HG02870 (cell line): Measurements from ENCODE around the gene CNTFR.

ENCODE experiments used
- ATAC-seq: cut with Tn5 transposase; IDR thresholded peaks from one replicate; pipeline ENCODE4 v1.9.1; 2021; ENCODE audit warnings: mild to moderate bottlenecking, moderate library complexity; ENCODE audit not compliant: unreplicated experiment

Gene CNTFR

DNA sequence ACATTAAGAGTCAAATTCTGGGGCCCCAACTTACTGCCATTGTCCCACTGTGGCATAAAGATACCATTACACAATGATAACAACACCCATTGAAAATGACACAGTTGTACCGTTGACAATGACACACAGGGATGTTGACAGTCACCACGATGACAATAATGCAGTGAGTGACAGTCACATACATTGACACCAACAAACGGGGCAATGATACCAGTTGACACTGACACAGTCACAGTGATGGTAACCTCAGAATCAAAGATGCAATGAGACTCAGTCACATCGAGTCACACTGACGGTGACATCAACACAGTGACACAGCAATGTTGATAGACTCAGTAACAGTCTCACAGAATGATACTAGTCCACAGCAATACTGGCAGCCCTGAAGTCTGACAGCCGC is 16.9 kb downstream of the CNTFR start:
- ATAC-seq: no peak

DNA sequence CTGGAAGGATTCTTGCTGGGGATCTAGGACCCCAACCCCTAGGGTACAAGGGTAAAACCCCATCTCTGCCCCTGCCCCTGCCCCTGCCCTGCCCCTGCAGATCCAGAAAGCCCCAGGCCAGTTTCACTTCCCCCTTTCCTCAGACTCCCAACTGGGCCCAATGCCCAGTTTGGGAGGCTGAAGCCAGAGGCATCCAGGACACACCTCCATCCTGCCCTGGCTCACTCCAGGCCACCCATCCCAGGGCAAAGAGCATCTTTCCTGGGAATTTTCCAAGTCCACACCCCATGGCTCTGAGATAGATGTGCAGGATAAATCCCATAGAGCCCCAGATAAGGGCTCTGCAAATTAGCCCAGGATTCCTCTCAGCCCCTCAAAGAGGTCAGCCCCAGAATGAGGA is 17.4 kb downstream of the CNTFR start:
- no peak for ATAC-seq

DNA sequence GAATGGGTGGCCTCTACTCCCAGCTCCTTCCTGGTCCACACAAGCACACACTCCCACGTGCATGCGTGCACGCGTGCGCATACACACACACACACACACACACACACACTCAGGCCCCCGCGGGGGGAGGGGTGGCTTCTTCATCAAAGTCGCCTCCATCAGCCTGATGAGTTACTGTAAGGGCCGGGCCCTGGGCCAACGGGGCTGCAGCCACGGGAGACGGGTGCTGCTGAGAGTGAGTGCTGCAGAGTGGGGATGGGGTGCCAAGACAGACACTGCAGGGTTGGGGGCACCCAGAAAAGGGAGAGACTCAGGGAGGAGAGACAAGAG is 18.1 kb downstream of the CNTFR start:
- no peak for ATAC-seq

DNA sequence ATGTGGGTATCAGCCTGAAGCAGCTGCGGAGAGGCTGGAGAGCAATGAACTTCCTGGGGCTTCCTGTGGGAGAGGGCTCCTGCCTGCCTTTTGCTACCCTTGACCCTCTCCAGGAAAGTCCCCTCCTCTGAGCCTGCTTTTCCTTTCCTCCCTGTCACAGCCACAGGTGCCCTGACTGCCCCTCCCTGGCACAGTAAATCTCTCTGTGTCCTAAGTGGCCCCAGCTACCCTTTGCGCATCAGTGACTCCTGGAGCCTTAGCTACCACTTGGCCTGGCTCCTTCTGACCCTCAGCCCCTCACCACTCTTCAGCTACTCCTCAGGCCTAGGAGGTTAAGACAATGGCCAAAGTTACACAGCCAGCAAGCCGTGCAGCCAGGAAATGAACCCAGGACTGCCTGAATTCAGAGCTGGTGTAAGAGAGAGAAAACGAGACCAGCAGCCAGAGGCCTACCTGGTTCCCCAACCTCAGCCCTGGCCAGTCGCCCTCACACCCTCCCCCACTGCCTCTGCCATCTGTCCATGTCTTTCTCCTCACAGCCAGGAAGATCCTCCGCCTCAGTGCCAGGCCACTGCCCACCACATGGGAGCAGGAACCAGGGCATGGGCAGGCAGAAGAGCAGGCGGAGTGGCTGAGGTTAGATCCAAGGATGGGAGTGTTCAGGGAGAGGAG is 18.6 kb downstream of the CNTFR start:
- ATAC-seq: no peak

DNA sequence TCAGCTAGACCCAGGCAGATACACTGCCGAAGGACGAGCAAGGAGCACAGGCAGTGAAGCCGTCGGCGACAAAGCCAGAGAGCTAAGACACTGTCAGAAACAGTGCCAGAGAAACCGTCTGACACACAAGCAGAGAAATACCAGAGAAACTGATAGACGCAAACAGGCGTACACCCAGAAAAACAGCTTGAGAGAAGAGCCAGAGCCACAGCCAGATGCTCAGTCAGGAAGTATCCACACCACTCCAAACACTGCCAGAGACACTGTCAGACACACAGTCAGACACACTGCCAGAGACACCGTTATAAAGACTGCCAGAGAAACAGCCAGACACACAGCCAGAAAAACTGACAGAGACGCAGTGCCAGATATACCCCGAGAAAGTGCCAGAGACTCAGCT is 19.1 kb downstream of the CNTFR start:
- no peak for ATAC-seq

- no peak for ATAC-seq
These were observed 20.8 kb downstream of the CNTFR start for GRCh38 chr9:34568774-34569173.

- ATAC-seq: no peak
These were observed 21.4 kb downstream of the CNTFR start for GRCh38 chr9:34568133-34568532.

- ATAC-seq: no peak
These were observed 22.6 kb downstream of the CNTFR start for GRCh38 chr9:34566972-34567371.

GRCh38 chr9:34566322-34566721 is 23.2 kb downstream of the CNTFR start:
- ATAC-seq: no peak

DNA sequence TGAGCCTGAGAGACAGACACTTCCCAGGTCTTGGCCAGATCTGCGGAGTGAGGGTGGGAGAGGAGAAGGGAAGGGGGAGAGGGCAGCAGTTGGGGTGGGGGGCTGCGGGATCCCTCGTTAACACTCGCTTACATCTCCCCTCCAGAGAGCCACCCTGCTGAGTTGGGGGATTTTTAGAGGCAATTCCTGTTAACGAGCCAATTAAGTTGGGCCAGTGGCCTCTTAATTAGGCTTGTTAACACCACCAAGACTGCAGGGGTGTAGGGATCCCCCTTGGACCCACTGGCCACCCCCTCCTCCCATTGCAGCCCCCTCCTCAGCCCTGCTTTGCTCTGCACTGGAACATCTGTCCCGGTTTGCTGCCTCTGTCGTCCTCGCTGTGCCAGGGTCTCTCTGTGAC is 23.7 kb downstream of the CNTFR start:
- ATAC-seq: no peak

DNA sequence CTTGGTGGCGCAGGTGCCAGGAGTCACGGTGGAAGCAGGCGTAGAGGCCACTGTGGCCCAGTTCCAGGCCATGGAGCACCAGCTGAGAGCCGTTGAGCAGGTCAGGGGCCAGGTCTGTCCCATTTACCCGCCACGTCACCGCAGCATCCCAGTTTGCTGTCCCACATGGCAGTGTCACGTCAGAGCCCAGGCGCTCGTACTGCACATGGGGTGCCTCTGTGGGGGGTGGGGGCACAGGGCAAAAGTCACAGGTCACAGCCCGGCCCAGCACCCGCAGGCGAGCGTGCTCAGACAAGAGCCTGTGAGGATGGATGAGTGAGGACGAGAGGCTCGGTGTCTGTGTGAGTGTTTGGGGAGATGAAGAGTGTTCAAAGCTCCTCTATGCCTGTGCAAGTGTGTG is 24.9 kb downstream of the CNTFR start:
- no peak for ATAC-seq

DNA sequence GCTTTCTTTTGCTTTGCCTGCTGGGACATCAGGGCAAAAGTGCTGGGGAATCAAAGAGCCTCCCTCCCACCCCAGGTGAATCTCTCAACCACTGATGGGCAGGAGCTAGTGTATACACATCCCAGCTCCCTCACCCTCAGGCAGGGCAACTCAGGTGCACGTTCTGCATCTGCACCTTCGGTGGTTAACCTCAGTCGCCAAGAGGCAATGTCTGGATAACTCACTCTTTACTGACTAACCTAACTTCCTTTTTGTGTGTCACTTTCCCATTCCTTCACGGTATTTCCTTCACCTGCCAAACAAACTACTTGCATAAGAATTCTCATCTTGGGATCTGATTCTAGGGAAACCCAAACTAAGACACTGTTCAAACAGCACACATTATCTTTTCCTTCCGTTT is 26.3 kb downstream of the CNTFR start:
- ATAC-seq: no peak

DNA sequence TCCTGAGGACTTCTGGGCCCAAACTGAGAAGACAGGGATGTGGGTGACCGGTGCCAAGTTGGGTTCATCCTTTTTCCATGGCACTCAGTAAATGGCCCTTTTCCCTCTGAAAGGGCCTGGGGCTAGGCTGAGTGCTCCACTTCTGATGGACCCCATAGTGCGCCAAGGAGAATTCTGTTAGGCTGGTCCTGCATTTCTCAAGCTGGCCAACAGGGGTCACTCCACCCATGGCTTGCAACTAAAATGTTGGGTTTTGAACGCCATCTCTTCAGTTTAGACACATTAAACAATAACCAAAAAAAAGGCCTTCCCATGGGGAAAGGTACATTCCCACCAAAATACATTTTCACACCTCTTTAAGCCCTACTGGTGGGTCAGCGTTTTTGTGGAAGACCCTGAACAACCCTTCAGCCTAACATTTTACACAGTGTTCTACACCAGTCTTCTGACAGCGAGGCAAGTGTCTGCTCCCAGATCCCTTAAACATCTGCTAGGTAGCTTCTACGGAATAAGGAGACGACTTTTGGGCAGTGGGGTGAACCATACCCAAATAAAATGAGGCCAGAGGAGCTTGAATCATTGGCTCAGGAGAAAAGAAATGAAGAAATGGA is 27.3 kb downstream of the CNTFR start:
- no peak for ATAC-seq

- no peak for ATAC-seq
These were observed 28.8 kb downstream of the CNTFR start for GRCh38 chr9:34560599-34561214.

DNA sequence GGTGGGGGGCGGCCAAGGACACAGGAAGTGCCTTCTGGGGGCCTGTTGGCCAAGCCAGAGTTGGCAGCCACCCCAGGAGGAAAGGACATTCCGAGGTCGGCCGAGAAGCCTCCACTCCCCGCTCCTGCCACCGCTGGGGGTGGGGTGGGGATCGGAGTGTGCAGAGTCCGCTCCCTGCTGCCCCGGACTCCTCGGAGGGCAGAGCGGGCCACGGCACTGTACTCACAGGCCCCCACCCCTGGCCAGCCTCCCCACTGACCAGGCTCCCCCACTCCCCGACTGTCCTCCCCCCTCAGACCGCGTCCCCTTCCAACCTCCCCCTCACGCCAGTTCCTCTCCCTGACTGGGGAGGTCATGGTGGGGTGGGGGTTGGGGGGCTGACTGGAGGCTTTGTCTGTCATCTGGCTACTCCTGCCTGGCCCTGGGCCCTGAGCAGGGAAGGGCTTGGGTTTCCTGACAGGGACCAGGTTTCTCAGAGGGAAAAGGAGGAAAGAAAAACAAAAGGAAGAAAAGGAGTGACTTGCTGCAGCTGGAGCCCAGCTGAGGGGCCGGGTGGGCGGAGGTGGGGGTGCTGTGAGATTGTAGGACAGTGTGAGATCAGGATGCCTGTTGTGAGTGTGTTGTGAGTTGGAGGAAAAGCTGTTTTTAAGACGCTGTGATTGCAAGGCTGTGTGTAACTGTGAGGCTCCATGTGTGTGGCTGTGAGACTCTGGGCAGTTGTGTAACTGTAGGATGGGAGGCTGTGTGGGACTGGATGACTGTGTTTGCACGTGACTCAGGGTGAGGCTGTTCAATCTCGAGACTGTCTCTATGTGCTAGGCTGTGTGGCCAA is 29.7 kb downstream of the CNTFR start:
- no peak for ATAC-seq

DNA sequence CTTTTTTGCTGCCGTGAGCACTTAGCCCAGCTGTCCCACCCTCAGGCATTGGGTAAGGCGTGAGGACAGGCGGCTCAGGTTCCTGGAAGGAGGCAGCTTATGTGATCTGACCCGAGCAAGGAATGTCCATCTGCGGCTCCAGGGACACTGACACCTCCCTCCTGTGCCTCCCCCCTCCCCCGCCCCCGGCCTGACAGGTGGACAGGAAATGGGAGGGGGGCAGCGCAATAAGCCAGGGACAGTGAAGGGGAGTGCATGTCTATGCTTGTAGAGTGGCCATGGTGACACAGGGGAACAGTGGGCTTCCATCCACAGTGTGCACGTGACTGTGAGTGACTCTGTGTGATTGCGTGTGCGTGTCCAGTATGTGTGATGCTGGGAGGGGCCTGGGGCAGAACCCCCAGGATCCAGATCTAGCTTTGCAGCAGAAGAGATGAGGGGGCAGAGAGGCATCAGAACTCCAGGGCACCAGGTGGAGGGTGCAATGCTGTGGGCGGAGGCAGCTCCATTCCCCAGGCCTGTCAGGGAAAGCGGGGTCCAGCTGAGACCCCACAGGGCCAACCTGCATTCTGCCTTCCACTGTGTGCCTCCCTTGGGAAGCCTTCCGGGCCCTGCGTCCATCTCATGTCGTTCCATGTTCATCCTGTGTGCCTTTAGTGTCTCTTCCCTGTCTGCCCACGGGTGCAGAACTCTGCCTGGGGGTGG is 30.5 kb downstream of the CNTFR start:
- no peak for ATAC-seq

DNA sequence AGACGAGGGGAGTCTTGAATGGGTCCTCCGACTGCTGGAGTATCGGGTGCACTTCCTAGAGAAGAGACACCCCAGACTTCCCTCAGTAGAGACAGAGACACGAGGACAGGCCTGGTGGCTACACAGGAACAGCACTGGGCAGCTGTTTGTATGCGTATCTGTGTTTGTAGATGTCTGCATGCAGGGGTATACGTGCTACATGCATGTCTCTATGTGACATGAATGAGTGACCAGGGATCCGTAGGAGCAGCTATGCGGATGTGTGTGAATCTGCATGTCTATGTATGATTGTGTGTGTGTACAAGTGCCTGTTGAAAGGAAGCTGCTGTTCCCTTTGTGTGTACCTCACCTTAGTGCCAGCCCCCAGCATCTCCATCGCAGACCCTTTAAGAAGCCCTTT is 31.2 kb downstream of the CNTFR start:
- no peak for ATAC-seq

DNA sequence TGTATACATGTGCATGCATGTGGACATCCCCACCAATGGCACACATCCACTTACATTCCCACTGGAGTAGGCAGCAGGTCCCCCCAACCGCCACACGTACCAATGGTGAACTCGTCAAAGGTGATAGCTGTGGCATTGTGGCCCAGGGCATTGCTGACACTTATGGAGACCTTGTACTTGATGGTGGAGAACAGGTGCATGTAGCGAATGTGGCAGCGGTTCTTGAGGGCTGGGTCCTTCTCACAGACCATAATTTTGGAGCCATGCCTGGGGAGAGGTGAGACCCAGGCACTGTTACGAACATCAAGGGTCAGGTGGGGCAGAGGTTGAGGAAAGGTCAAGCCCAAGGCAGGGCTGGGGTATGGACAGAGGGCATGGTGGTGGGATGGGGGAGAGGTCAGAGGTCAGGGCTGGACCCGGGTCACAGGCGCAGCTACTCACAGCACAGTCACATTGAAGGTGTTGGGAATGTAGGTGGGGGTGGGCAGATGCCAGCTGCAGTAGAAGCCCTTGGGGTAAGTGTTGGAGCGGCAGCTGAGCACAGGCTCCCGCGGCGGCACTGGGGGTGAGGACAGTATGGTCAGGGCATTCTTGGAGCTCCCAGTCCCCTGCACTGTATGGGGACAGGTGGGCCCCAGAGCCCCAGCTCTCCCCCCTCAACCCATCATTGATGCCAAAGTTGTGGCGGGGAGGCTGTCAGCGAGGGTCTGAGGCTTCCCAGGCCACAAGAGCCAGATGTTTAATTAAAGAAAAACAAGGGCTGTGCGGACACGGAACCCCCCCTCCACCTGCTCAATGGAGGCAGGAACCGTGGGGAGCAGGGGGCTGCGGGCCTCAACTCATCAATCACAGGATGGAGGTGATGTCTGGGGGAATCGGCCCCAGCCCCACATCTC is 31.9 kb downstream of the CNTFR start:
- ATAC-seq: no peak

- no peak for ATAC-seq
These were observed 32.6 kb downstream of the CNTFR start for GRCh38 chr9:34556949-34557348.

DNA sequence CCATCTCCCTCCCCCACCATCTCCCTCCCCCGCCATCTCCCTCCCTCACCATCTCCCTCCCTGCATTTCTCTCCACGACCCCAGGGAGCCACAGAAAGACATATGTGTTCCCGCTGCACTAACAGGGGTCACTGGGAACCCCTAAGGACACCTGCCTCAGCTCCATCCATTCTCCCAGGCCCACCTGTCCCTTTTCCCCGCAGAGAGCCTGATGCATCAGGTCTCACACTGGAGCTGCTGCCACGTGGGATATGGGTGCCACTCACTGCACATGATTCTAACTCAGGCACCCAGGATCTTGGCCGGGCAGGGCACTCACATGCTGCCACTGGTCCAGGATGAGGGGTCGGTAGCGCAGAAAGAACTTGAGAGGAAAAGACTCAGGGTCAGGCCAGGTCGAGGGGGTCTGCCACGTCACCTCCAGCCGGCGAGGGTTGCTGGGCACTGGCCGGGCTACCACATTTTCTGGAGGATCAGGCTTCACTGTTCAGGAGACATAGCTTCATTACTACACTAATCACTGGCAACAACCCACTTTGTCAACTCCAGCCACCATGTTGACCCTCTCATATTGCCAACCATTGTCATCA is 33.5 kb downstream of the CNTFR start:
- ATAC-seq: no peak
